ENCODE data around the gene FERMT2.
A peak's percentile ranks its signal among the peaks of the same experiment; 100 is the strongest.
"Not testable (repeated sequence)": the region's sequence is repeated elsewhere in the genome, so short reads cannot be mapped to it uniquely, and the experiment has no call there.

The FERMT2 gene

GRCh38 chr14:52937869-52938268, 13.0 kb downstream of the FERMT2 start:
- no peak for DNase-seq

GRCh38 chr14:52937306-52937705, 13.5 kb downstream of the FERMT2 start:
- no peak for DNase-seq

GRCh38 chr14:52936437-52936836, 14.4 kb downstream of the FERMT2 start:
- no peak for DNase-seq

- DNase-seq, result no peak
Observed at GRCh38 chr14:52935833-52936232, 15.0 kb downstream of the FERMT2 start.

- DNase-seq, result no peak
Observed at GRCh38 chr14:52934762-52935161, 16.1 kb downstream of the FERMT2 start.

- no peak for DNase-seq
Observed at GRCh38 chr14:52929192-52929807, 21.6 kb downstream of the FERMT2 start.

GRCh38 chr14:52926953-52927352, 23.9 kb downstream of the FERMT2 start:
- DNase-seq, result peak; percentile 40

GRCh38 chr14:52923902-52924575, 26.8 kb downstream of the FERMT2 start:
- peak; percentile 20 for DNase-seq

GRCh38 chr14:52922656-52923055, 28.2 kb downstream of the FERMT2 start:
- DNase-seq, result peak; percentile 62

GRCh38 chr14:52922059-52922458, 28.8 kb downstream of the FERMT2 start:
- DNase-seq, result no peak

- DNase-seq, result not testable (repeated sequence)
Observed at GRCh38 chr14:52920411-52920810, 30.4 kb downstream of the FERMT2 start.

- peak; percentile 26 for DNase-seq
Observed at GRCh38 chr14:52919971-52920370, 30.9 kb downstream of the FERMT2 start.

- DNase-seq, result peak; percentile 81
Observed at GRCh38 chr14:52918486-52918885, 32.4 kb downstream of the FERMT2 start.

GRCh38 chr14:52917735-52918134, 33.1 kb downstream of the FERMT2 start:
- peak; percentile 22 for DNase-seq

GRCh38 chr14:52914295-52914694, 36.6 kb downstream of the FERMT2 start:
- DNase-seq, result no peak

GRCh38 chr14:52913271-52913670, 37.6 kb downstream of the FERMT2 start:
- peak; percentile 33 for DNase-seq

GRCh38 chr14:52911904-52912303, 38.9 kb downstream of the FERMT2 start:
- DNase-seq, result no peak

GRCh38 chr14:52910572-52910971, 40.3 kb downstream of the FERMT2 start:
- DNase-seq, result no peak

GRCh38 chr14:52907949-52908348, 42.9 kb downstream of the FERMT2 start:
- DNase-seq, result no peak

GRCh38 chr14:52906141-52906601, 44.7 kb downstream of the FERMT2 start:
- DNase-seq, result peak; percentile 95

- DNase-seq, result peak; percentile 61
Observed at GRCh38 chr14:52902971-52903619, 47.8 kb downstream of the FERMT2 start.

- DNase-seq, result no peak
Observed at GRCh38 chr14:52901357-52901980, 49.4 kb downstream of the FERMT2 start.

- no peak for DNase-seq
Observed at GRCh38 chr14:52900731-52901130, 50.1 kb downstream of the FERMT2 start.

GRCh38 chr14:52898496-52898895, 52.4 kb downstream of the FERMT2 start:
- peak; percentile 35 for DNase-seq

Measured in fibroblast of skin of right biceps (primary cell).